Aorta (tissue), 5 donors: Measurements from ENCODE around the gene ATXN7. TPM values are rescaled to one million over a fixed set of nuclear protein-coding genes. Genes with fewer than 3 reads are reported as not detected.

Experiments used
- ATAC-seq: fragments of 200-7000 bp; cut with Tn5 transposase; one replicate; pipeline ENCODE4 v1.9.1; 2022; ENCODE audit warnings: moderate library complexity; ENCODE audit not compliant: low FRiP score
- DNase-seq, 2 donors: peaks; one replicate each; pipeline ENCODE4 v3.0.0-alpha.2; 2020
- H3K27ac ChIP-seq, 2 donors: one replicate each; pipeline ENCODE4 v1.5.1; 2013; ENCODE audit warnings: low read length in 2 of 2, mild to moderate bottlenecking in 2 of 2, moderate library complexity in 2 of 2, control low read depth in 1 of 2, inconsistent platforms in 1 of 2, low read depth in 1 of 2
- H3K27me3 ChIP-seq, 2 donors: one replicate each; pipeline ENCODE4 v1.6.1; 2013; ENCODE audit warnings: control low read depth in 1 of 2, low read length in 1 of 2, mild to moderate bottlenecking in 1 of 2, moderate library complexity in 1 of 2; ENCODE audit not compliant: insufficient read depth in 2 of 2, control insufficient read depth in 1 of 2
- H3K36me3 ChIP-seq, 2 donors: one replicate each; pipeline ENCODE4 v1.6.1; 2013; ENCODE audit warnings: control low read depth in 1 of 2, low read length in 1 of 2, mild to moderate bottlenecking in 1 of 2; ENCODE audit not compliant: insufficient read depth in 2 of 2, control insufficient read depth in 1 of 2
- H3K4me1 ChIP-seq, 2 donors: one replicate each; pipeline ENCODE4 v1.6.1; 2013; ENCODE audit warnings: low read length in 2 of 2, control low read depth in 1 of 2, mild to moderate bottlenecking in 1 of 2, moderate library complexity in 1 of 2; ENCODE audit not compliant: insufficient read depth in 2 of 2, control insufficient read depth in 1 of 2
- H3K4me3 ChIP-seq, 2 donors: one replicate each; pipeline ENCODE4 v1.5.1; 2013; ENCODE audit warnings: low read length in 2 of 2, control low read depth in 1 of 2, mild to moderate bottlenecking in 1 of 2
- H3K9me3 ChIP-seq: one replicate; pipeline ENCODE4 v1.6.1; 2013; ENCODE audit warnings: mild to moderate bottlenecking, low read length; ENCODE audit not compliant: control insufficient read depth
- WGBS, 2 donors: extraction: QIAGEN DNeasy Blood & Tissue Kit; methylation state at CpG; one replicate each; pipeline ENCODE4 v1.1.7; 2013; 5-methylcytosine and 5-hydroxymethylcytosine counted together
- intact Hi-C, 2 donors: fragments of 100-400 bp; cut with DNase I; formaldehyde crosslinking; loops; one replicate each; pipeline versions ENCODE4 v1.14.2 to v1.15.0; 2022
- polyA plus RNA-seq, 2 donors: library from polyadenylated mRNA; stranded (reverse); fragments of 200-250 nt; gene quantifications; one replicate each; pipeline ENCODE4 v1.2.3, GENCODE V29; 2013
- total RNA-seq, 2 donors: library from RNA; stranded (reverse); fragmentation: NEBNext Ultra II Directional; extraction: Animal tissue kit (Norgen Biotek cat#: 25700); gene quantifications; one replicate each; pipeline ENCODE4 v1.2.1, GENCODE V29; 2021
- donor health status: healthy with polysubstance abuse.
- donor health status: Bipolar disorder and iron deficiency.
- donor health status: DM: no; HTN: no; CAD: no.
- donor health status: DM: no; HTN: no; CAD: no.
- donor health status: DM: yes; HTN: yes; CAD: no.

Gene ATXN7
- total and polyA plus RNA-seq, 4 donors, result 4.1 to 52.5 (median 29.2) TPM

DNA sequence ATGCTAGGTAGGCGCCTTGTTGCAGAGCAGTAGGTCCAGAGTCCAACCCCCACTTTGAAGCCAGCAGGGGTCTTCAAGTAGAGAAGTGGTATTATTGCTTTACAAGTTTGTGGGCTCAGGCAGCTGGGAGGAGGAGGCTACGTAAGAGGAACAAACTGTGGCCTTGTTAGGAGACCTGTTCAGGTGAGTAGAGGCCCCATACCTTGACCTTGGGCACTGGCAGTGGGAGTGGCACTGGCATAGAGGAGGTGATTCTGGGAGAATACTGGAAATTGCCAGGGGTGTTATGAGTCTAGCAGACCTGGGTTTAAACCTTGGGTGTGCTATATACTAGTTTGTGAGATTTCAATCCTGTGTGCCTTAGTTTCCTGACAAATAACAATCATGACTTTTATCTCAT is 83.1 kb downstream of the ATXN7 start:
- H3K4me1 ChIP-seq, result peaks cover 4 to 6% of the 10 kb centered on the region in 2 donors
- no peak overlapping the region for H3K27ac ChIP-seq
- H3K36me3 ChIP-seq, result no peaks in the 10 kb centered on the region
- 98 to 100% methylated on average over 2 of the region's 2 CpGs for WGBS, 2 donors
- DNase-seq, result no peak
- H3K27me3 ChIP-seq, result no peaks in the 10 kb centered on the region
- ATAC-seq, result no peak
- H3K4me3 ChIP-seq, result no peak overlapping the region
- intact Hi-C loops, result no loop called here
- H3K9me3 ChIP-seq, result no peaks in the 10 kb centered on the region

DNA sequence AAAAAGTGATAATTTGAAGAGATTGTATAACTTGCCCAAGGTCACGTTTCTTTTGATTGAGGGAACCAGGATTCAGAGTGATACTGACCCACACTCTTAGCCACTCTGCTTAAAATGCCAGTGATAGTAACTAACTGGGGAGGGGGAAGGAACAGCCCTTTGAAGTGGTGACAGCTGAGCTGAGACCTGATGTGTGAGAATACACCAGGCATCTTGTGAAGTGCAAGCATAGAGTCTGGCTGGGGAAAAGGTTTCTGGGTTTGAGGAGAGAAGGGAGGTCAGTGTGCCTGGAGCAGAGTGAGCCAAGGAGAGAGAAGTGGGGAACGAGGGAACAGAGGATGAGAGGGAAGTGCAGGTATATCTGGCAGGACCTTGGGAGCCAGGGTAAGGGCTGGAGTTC is 83.9 kb downstream of the ATXN7 start:
- H3K36me3 ChIP-seq, result no peaks in the 10 kb centered on the region
- no peaks in the 10 kb centered on the region for H3K9me3 ChIP-seq
- H3K27ac ChIP-seq, result no peak overlapping the region
- no peaks in the 10 kb centered on the region for H3K27me3 ChIP-seq
- no peak for ATAC-seq
- H3K4me3 ChIP-seq, result no peak overlapping the region
- 74% methylated on average over 2 of the region's 2 CpGs for WGBS, 2 donors
- peaks cover 4 to 6% of the 10 kb centered on the region in 2 donors for H3K4me1 ChIP-seq
- intact Hi-C loops, result no loop called here
- DNase-seq, result no peak

DNA sequence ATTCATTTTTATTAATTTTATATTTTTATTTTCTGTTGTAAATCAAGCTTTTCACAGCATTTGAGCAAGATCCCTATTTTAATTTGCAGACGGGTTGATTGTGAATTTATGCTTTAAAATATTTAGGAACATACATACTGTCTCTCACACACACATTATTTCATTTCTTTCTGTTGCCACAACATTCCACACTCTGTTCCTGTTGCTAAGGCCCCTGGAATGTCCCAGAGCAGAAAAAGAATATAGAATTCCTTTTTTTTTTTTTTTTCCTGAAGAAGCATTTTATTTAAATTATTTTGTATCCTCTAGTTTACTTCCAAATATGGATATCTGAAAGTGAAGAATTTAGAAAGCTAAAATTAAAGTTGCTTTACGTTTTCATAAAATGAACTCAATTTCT is 85.3 kb downstream of the ATXN7 start:
- ATAC-seq (no peak), DNase-seq (no peak)
- Histone ChIP-seq H3K4me3 (no peak overlapping the region), H3K27ac (no peak overlapping the region), H3K27me3 (no peaks in the 10 kb centered on the region), H3K36me3 (no peaks in the 10 kb centered on the region), H3K4me1 (peaks cover 4 to 6% of the 10 kb centered on the region in 2 donors), H3K9me3 (no peaks in the 10 kb centered on the region)
- WGBS, 2 donors, result 30 to 40% methylated on average over 2 of the region's 2 CpGs
- intact Hi-C loops, result no loop called here

DNA sequence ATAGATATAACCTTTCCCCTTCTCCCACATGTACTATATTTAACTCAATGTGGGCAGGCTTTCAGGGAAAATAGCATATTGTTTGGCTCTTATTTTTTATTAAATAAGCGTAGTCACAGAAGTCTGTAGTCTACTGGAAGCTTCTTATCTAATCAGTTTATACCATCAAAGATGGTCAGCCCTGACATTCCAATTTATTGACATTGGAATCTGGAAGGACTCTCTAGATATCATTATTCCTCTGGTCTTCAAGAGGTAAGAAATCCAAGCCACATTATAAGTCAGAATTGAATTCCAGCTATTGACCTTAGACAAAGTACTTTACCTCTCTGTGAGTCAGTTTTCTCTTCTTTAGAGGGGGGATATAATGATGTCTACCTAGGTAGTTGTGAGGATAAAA is 87.0 kb downstream of the ATXN7 start:
- Histone ChIP-seq H3K9me3 (no peaks in the 10 kb centered on the region), H3K4me1 (peaks cover 1 to 6% of the 10 kb centered on the region in 2 donors), H3K27me3 (no peaks in the 10 kb centered on the region), H3K4me3 (no peak overlapping the region), H3K36me3 (peaks cover 0 to 2% of the 10 kb centered on the region in 2 donors), H3K27ac (no peak overlapping the region)
- WGBS, 2 donors, result 49 to 51% methylated on average over 1 of the region's 1 CpG
- DNase-seq (no peak), ATAC-seq (no peak)
- intact Hi-C loops, result no loop called here

DNA sequence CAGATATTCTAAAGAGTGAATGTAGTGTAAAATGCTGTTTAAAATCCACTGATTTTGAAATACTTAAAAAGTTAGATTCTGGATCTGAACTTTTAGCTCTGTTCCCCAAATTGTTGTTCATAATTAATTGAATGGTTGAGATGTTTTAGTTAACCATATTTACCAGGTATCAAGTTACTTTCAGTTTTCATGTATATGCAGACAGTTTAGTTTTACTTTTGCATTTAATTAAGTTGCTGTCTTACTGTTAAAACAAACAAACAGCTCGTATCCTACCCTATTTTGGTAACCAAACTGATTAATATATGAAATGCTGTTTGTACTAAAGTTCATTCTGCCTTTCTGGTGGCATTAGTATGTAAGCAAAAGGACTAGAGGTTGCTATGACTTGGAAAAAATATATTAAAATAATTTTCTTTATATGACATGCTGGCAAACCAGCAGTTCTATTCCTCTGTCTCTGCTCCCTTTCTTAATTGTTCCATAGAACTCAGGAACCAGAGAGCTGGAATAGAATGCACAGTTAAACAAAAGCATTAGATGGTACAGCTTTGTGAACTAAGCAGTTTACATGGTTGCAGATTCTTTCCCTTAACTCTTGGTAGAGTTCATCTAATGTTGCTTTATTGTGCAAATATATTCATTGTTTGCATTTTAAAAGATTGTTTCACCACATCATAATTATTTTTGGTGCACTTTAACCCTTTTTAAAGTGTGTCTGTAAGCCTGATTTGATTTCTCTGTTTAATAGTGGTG is 88.0 kb downstream of the ATXN7 start:
- Histone ChIP-seq H3K4me3 (no peak overlapping the region), H3K9me3 (no peaks in the 10 kb centered on the region), H3K4me1 (peaks cover 0 to 6% of the 10 kb centered on the region in 2 donors), H3K27ac (no peak overlapping the region), H3K27me3 (no peaks in the 10 kb centered on the region), H3K36me3 (peaks cover 0 to 2% of the 10 kb centered on the region in 2 donors)
- WGBS, 2 donors, result 54 to 56% methylated on average over 1 of the region's 1 CpG
- DNase-seq (no peak), ATAC-seq (no peak)
- intact Hi-C loops, result no loop called here

DNA sequence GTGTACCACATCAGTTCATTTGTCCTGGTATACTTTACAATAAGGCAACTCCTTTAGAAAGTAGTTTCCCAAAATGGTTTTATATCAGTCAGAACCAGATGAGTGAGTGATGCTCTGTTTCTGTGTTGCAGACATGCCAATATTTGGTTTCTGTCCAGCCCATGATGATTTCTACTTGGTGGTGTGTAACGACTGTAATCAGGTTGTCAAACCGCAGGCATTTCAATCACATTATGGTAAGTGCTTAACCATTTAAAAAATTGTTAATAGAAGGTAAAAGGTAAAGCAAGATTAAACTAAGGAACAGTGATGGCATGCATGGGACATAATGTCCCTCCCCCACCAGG is 88.6 kb downstream of the ATXN7 start:
- H3K36me3 ChIP-seq, result peaks cover 0 to 2% of the 10 kb centered on the region in 2 donors
- WGBS, 2 donors, result 78 to 81% methylated on average over 2 of the region's 2 CpGs
- DNase-seq, result no peak
- H3K27me3 ChIP-seq, result no peaks in the 10 kb centered on the region
- no peak overlapping the region for H3K27ac ChIP-seq
- H3K4me1 ChIP-seq, result peaks cover 0 to 9% of the 10 kb centered on the region in 2 donors
- H3K9me3 ChIP-seq, result no peaks in the 10 kb centered on the region
- H3K4me3 ChIP-seq, result no peak overlapping the region
- intact Hi-C loops, result no loop called here
- ATAC-seq, result no peak

DNA sequence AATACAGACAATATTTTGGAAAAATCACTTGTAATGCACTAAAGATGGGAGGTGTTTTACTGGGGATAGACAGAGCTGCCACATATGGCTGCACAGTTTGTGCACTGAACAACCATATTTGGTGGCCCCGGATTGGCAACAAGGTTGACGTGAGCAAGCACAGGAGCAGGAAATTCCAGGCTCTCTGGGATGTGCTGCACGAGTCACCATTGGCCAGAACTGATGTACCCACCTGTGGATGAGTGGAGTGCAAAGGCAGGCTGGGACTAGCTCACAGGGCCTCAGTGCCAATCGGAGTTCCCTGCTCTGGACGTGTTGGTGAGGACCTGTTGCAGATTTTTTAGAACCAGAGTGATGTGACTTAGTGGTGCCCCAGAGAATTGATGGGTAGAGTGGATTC is 90.5 kb downstream of the ATXN7 start:
- 80 to 81% methylated on average over 5 of the region's 5 CpGs for WGBS, 2 donors

DNA sequence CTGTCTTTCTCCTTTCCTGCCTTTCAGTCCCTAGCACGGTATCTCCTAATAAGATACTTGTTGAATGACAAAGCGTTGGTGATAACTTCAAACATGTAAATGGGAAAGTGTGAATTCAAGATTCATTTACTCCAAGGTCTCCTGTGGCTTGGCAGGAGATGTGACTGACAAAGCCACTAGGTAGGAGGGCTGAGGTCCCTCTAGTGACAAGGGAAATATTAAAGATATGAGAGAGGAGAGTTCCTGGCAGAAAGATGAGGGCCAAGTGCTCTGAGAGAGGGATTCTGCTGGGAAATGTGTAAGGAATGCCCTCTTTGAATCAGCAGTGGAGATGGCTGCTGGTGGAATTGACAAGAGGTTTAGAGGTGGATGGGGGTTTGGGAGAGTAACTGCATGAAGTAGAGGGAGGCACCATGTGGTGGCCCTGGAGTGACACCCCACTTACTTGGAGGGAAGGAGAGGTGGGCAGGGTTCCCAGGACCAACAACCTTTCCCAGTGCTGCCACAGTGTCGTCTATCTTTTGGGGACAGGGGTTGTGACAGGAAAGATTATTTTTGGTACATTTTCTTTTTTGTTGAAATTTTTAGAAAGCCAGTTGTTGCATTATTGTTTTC is 91.5 kb downstream of the ATXN7 start:
- Histone ChIP-seq H3K4me3 (no peak overlapping the region), H3K27ac (no peak overlapping the region), H3K36me3 (peaks cover 0 to 2% of the 10 kb centered on the region in 2 donors), H3K27me3 (no peaks in the 10 kb centered on the region), H3K4me1 (peaks cover 0 to 2% of the 10 kb centered on the region in 2 donors), H3K9me3 (no peaks in the 10 kb centered on the region)
- no peak for ATAC-seq
- intact Hi-C loops, result no loop called here
- no peak for DNase-seq
- WGBS, 2 donors, result 63 to 68% methylated on average over 3 of the region's 3 CpGs

More for the DNA sequence above, 90.5 kb downstream of the ATXN7 start:
- Histone ChIP-seq H3K27ac (no peak overlapping the region), H3K36me3 (peaks cover 0 to 2% of the 10 kb centered on the region in 2 donors), H3K9me3 (no peaks in the 10 kb centered on the region), H3K27me3 (no peaks in the 10 kb centered on the region), H3K4me3 (no peak overlapping the region), H3K4me1 (peaks cover 0 to 2% of the 10 kb centered on the region in 2 donors)
- ATAC-seq (no peak), DNase-seq (no peak)
- intact Hi-C loops, result no loop called here
